MM.1S (cell line): ENCODE measurements around the gene HRAS.

Experiments
- DNase-seq: peaks from one replicate; pipeline ENCODE4 v3.0.0-alpha.2; 2015
- H2AFZ ChIP-seq: fragments of 300-600 bp; sonication (generic); 2 replicates; pipeline ENCODE4 v1.6.0; 2016; ENCODE audit warnings: antibody characterized with exemption, low read length
- H3F3A ChIP-seq: fragments of 300-600 bp; sonication (generic); 2 replicates; pipeline ENCODE4 v1.6.1; 2016; ENCODE audit warnings: mild to moderate bottlenecking, antibody characterized with exemption, low read length, moderate library complexity, mixed read lengths; ENCODE audit not compliant: insufficient read depth
- H3K27ac ChIP-seq: fragments of 300-600 bp; sonication (generic); 2 replicates; pipeline ENCODE4 v1.5.1; 2016; ENCODE audit warnings: mild to moderate bottlenecking, low read length
- H3K27me3 ChIP-seq: fragments of 300-600 bp; sonication (generic); replicated peaks from 2 replicates; pipeline ENCODE4 v1.6.0; 2016; ENCODE audit warnings: low read length; ENCODE audit not compliant: insufficient read depth
- H3K36me3 ChIP-seq: fragments of 300-600 bp; sonication (generic); replicated peaks from 2 replicates; pipeline ENCODE4 v1.6.1; 2016; ENCODE audit warnings: mild to moderate bottlenecking, low read length, mixed read lengths; ENCODE audit not compliant: insufficient read depth
- H3K4me1 ChIP-seq: fragments of 300-600 bp; sonication (generic); 2 replicates; pipeline ENCODE4 v1.6.1; 2016; ENCODE audit warnings: low read length, mixed read lengths
- H3K4me2 ChIP-seq: fragments of 300-600 bp; sonication (generic); 2 replicates; pipeline ENCODE4 v1.6.0; 2016; ENCODE audit warnings: low read depth, low read length
- H3K4me3 ChIP-seq: fragments of 300-600 bp; sonication (generic); 2 replicates; pipeline ENCODE4 v1.5.1; 2016; ENCODE audit warnings: low read length, mixed read lengths
- H3K79me2 ChIP-seq: fragments of 300-600 bp; sonication (generic); 2 replicates; pipeline ENCODE4 v1.6.1; 2016; ENCODE audit warnings: mixed run types, low read length, mixed read lengths
- H3K9ac ChIP-seq: fragments of 300-600 bp; sonication (generic); 2 replicates; pipeline ENCODE4 v1.6.1; 2016; ENCODE audit warnings: low read length, mixed read lengths
- H3K9me2 ChIP-seq: fragments of 300-600 bp; sonication (generic); replicated peaks from 2 replicates; pipeline ENCODE4 v1.6.1; 2016; ENCODE audit warnings: mild to moderate bottlenecking, low read length, mixed read lengths; ENCODE audit not compliant: insufficient read depth
- H3K9me3 ChIP-seq: fragments of 300-600 bp; sonication (generic); replicated peaks from 2 replicates; pipeline ENCODE4 v1.6.1; 2016; ENCODE audit warnings: mild to moderate bottlenecking, low read length, mixed read lengths; ENCODE audit not compliant: insufficient read depth
- H4K20me1 ChIP-seq: fragments of 300-600 bp; sonication (generic); 2 replicates; pipeline ENCODE4 v1.6.1; 2016; ENCODE audit warnings: mild to moderate bottlenecking, low read length, moderate library complexity, mixed read lengths; ENCODE audit not compliant: insufficient read depth
- EZH2 ChIP-seq: fragments of 300-600 bp; sonication (generic); optimal IDR thresholded peaks from 2 replicates; pipeline ENCODE3; 2017; ENCODE audit warnings: low read depth, mild to moderate bottlenecking, antibody characterized with exemption, low read length, mixed read lengths
- EZH2phosphoT487 ChIP-seq: fragments of 300-600 bp; sonication (generic); IDR thresholded peaks from 2 replicates; pipeline ENCODE4 v1.6.1; 2018; ENCODE audit warnings: antibody characterized with exemption, low read length
- TF ChIP-seq, protein P1 (sequence below): fragments of 300-600 bp; sonication (generic); IDR thresholded peaks from 2 replicates; pipeline ENCODE4 v1.5.1; 2016; ENCODE audit warnings: antibody characterized with exemption, low read length, mixed read lengths

HRAS gene

GRCh38 chr11:495537-495931, 39.8 kb downstream of the HRAS start:
- Histone ChIP-seq H2AFZ (no peak overlapping the region), H3K79me2 (no peaks in the 10 kb centered on the region), H3K9me2 (no peaks in the 10 kb centered on the region), H3K36me3 (no peaks in the 10 kb centered on the region; the same call in 1 of the 2 replicates), H3K9me3 (no peaks in the 10 kb centered on the region), H3K4me1 (no peaks in the 10 kb centered on the region), H3K27ac (no peak overlapping the region), H3K4me2 (no peak overlapping the region), H3F3A (no peaks in the 10 kb centered on the region), H4K20me1 (no peaks in the 10 kb centered on the region), H3K27me3 (no peaks in the 10 kb centered on the region), H3K4me3 (no peak overlapping the region), H3K9ac (no peak overlapping the region)
- no peak for DNase-seq
- TF ChIP-seq, protein P1, sequence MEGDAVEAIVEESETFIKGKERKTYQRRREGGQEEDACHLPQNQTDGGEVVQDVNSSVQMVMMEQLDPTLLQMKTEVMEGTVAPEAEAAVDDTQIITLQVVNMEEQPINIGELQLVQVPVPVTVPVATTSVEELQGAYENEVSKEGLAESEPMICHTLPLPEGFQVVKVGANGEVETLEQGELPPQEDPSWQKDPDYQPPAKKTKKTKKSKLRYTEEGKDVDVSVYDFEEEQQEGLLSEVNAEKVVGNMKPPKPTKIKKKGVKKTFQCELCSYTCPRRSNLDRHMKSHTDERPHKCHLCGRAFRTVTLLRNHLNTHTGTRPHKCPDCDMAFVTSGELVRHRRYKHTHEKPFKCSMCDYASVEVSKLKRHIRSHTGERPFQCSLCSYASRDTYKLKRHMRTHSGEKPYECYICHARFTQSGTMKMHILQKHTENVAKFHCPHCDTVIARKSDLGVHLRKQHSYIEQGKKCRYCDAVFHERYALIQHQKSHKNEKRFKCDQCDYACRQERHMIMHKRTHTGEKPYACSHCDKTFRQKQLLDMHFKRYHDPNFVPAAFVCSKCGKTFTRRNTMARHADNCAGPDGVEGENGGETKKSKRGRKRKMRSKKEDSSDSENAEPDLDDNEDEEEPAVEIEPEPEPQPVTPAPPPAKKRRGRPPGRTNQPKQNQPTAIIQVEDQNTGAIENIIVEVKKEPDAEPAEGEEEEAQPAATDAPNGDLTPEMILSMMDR: no peak
- no peak for TF ChIP-seq EZH2
- TF ChIP-seq EZH2phosphoT487: no peak

- H2AFZ ChIP-seq: no peak overlapping the region
- H3K9me2 ChIP-seq: no peaks in the 10 kb centered on the region
- no peaks in the 10 kb centered on the region for H3K36me3 ChIP-seq
- no peak for TF ChIP-seq EZH2phosphoT487
- no peaks in the 10 kb centered on the region for H4K20me1 ChIP-seq
- H3K4me2 ChIP-seq: no peak overlapping the region
- no peak overlapping the region for H3K27ac ChIP-seq
- H3K4me3 ChIP-seq: no peak overlapping the region
- DNase-seq: no peak
- no peaks in the 10 kb centered on the region for H3K9me3 ChIP-seq
- H3K27me3 ChIP-seq: no peaks in the 10 kb centered on the region
- no peaks in the 10 kb centered on the region for H3F3A ChIP-seq
- no peak overlapping the region for H3K9ac ChIP-seq
- no peaks in the 10 kb centered on the region for H3K4me1 ChIP-seq
- H3K79me2 ChIP-seq: no peaks in the 10 kb centered on the region
Observed at GRCh38 chr11:494761-495536, 40.4 kb downstream of the HRAS start.

- Histone ChIP-seq H3F3A (no peaks in the 10 kb centered on the region), H3K4me2 (no peak overlapping the region), H3K9ac (no peak overlapping the region), H3K79me2 (no peaks in the 10 kb centered on the region), H3K36me3 (no peaks in the 10 kb centered on the region), H3K4me3 (no peak overlapping the region), H3K9me3 (no peaks in the 10 kb centered on the region), H2AFZ (no peak overlapping the region), H4K20me1 (no peaks in the 10 kb centered on the region), H3K9me2 (no peaks in the 10 kb centered on the region), H3K27ac (no peak overlapping the region), H3K4me1 (no peaks in the 10 kb centered on the region), H3K27me3 (no peaks in the 10 kb centered on the region)
- TF ChIP-seq, protein P1: no peak
- DNase-seq: no peak
Observed at GRCh38 chr11:492427-493226, 42.7 kb downstream of the HRAS start.

DNA sequence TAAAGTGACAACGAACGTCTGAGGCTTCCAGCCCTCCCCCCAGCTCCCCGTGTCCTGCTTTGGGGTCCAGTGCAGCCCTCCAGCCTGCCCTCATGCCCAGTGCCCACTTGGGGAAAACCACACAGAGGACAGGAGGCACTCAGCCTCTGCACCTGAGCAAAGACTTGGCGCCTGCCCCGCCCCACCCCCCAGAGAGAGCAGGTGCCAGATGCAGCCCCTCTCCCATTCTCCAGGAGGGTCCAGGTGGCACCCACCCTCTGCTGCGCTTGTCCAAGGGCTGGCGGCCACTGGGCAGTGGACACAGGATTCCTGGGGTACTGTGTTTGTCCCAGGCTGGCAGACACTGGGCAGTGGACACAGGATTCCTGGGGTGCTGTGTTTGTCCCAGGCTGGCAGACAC, 44.0 kb downstream of the HRAS start:
- H3K4me1 ChIP-seq: no peaks in the 10 kb centered on the region
- TF ChIP-seq, protein P1: no peak
- TF ChIP-seq EZH2 (no peak), EZH2phosphoT487 (no peak)
- H2AFZ ChIP-seq: no peak overlapping the region
- no peak overlapping the region for H3K4me2 ChIP-seq
- no peaks in the 10 kb centered on the region for H3K9me3 ChIP-seq
- DNase-seq: no peak
- H3K79me2 ChIP-seq: no peaks in the 10 kb centered on the region
- no peak overlapping the region for H3K9ac ChIP-seq
- no peaks in the 10 kb centered on the region for H3K36me3 ChIP-seq
- no peaks in the 10 kb centered on the region for H3F3A ChIP-seq
- H4K20me1 ChIP-seq: no peaks in the 10 kb centered on the region
- H3K4me3 ChIP-seq: no peak overlapping the region
- H3K27ac ChIP-seq: no peak overlapping the region
- no peaks in the 10 kb centered on the region for H3K27me3 ChIP-seq
- H3K9me2 ChIP-seq: no peaks in the 10 kb centered on the region
